ENCODE results near the gene CNGA4.
"Not testable (repeated sequence)": the region's sequence is repeated elsewhere in the genome, so short reads cannot be mapped to it uniquely, and the experiment has no call there.

Gene CNGA4

DNA sequence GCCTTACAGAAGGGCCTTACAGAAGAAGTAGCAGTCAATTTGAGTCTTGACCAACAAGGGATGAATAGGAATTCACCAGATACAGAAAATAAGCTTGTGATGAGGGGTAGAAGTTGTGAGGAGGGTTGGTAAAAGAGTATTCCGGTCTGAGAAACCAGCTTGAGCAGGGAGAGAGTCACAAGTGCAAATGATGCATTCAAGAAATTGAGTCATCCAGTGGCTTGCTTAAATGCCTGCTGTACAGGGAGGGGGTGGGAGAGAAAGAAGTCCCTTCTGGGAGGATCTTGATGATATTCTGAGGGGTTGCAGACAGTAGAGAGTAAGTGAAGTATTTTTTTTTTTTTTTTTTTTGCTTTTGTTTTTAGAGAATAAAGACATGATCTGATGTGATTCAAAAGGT, 29.9 kb downstream of the CNGA4 start:
- no peak overlapping the region for H3K4me3 ChIP-seq (ENCODE audit: low read depth, low read length)
- no peaks in the 10 kb centered on the region for H3K36me3 ChIP-seq
- no peaks in the 10 kb centered on the region for H3K9me3 ChIP-seq (ENCODE audit: severe bottlenecking)
- peak overlapping the region; percentile 38; the same call in 1 of the 2 replicates for H3K27ac ChIP-seq
- TF ChIP-seq, protein P1, sequence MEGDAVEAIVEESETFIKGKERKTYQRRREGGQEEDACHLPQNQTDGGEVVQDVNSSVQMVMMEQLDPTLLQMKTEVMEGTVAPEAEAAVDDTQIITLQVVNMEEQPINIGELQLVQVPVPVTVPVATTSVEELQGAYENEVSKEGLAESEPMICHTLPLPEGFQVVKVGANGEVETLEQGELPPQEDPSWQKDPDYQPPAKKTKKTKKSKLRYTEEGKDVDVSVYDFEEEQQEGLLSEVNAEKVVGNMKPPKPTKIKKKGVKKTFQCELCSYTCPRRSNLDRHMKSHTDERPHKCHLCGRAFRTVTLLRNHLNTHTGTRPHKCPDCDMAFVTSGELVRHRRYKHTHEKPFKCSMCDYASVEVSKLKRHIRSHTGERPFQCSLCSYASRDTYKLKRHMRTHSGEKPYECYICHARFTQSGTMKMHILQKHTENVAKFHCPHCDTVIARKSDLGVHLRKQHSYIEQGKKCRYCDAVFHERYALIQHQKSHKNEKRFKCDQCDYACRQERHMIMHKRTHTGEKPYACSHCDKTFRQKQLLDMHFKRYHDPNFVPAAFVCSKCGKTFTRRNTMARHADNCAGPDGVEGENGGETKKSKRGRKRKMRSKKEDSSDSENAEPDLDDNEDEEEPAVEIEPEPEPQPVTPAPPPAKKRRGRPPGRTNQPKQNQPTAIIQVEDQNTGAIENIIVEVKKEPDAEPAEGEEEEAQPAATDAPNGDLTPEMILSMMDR (IDR thresholded peaks at IDR 0.05; ENCODE audit: low read depth, low read length), result no peak
- no peaks in the 10 kb centered on the region for H3K27me3 ChIP-seq (ENCODE audit: insufficient read depth, low read depth, severe bottlenecking)
- DNase-seq, result no peak

GRCh38 chr11:6269994-6270393, 31.1 kb downstream of the CNGA4 start:
- H3K9me3 ChIP-seq (ENCODE audit: severe bottlenecking), result no peaks in the 10 kb centered on the region
- no peaks in the 10 kb centered on the region for H3K27me3 ChIP-seq (ENCODE audit: insufficient read depth, low read depth, severe bottlenecking)
- H3K4me3 ChIP-seq (ENCODE audit: low read depth, low read length), result no peak overlapping the region
- no peak for DNase-seq
- TF ChIP-seq, protein P1 (IDR thresholded peaks at IDR 0.05; ENCODE audit: low read depth, low read length), result peak; percentile 21; the same call in 1 of the 2 replicates
- no peaks in the 10 kb centered on the region for H3K36me3 ChIP-seq
- no peak overlapping the region for H3K27ac ChIP-seq

- DNase-seq, result no peak
- H3K36me3 ChIP-seq, result no peaks in the 10 kb centered on the region
- no peaks in the 10 kb centered on the region for H3K27me3 ChIP-seq (ENCODE audit: insufficient read depth, low read depth, severe bottlenecking)
- no peak overlapping the region for H3K4me3 ChIP-seq (ENCODE audit: low read depth, low read length)
- TF ChIP-seq, protein P1 (IDR thresholded peaks at IDR 0.05; ENCODE audit: low read depth, low read length), result no peak
- H3K27ac ChIP-seq, result no peak overlapping the region
- H3K9me3 ChIP-seq (ENCODE audit: severe bottlenecking), result no peaks in the 10 kb centered on the region
Measured at GRCh38 chr11:6270584-6271246, 31.8 kb downstream of the CNGA4 start.

DNA sequence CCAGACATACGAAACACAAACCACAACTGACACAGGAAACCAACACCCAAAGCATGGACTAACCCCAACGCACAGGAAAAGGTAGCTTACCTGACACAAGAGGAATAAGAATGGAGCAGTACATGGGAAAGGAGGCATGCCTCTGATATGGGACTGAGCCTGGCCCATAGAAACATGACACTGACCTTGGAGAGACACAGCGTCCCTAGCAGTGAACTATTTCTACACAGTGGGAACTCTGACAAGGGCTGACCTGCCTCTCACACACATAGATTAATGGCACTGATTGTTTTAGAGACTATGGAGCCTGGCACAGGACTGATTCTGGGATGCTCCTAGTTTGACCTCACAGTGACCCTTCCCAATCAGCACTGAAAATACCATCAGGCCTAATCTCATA, 32.7 kb downstream of the CNGA4 start:
- no peak overlapping the region for H3K27ac ChIP-seq
- no peaks in the 10 kb centered on the region for H3K9me3 ChIP-seq (ENCODE audit: severe bottlenecking)
- no peaks in the 10 kb centered on the region for H3K27me3 ChIP-seq (ENCODE audit: insufficient read depth, low read depth, severe bottlenecking)
- H3K4me3 ChIP-seq (ENCODE audit: low read depth, low read length), result no peak overlapping the region
- no peaks in the 10 kb centered on the region for H3K36me3 ChIP-seq
- DNase-seq, result no peak
- TF ChIP-seq, protein P1 (IDR thresholded peaks at IDR 0.05; ENCODE audit: low read depth, low read length), result no peak

DNA sequence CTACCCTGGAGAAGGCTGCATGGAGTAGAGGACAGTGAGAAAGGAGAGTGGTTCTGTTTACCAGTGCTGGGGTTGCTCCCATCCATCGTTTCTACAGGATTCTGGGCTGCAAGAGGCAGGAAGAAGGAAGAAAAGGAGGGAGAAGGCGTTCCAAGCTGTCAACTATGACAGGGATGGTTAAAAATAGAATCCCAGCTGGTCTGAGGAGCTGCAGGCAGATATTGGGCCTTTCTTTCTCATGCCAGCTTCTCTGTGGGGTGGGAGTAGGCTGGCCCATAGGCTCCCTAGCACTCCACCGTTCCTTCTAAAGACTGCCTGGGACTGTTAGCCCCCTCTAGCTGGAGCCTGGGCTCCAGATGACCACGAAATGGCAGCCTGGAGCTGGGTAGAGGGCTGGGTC, 34.3 kb downstream of the CNGA4 start:
- Histone ChIP-seq H3K36me3 (no peaks in the 10 kb centered on the region), H3K9me3 (ENCODE audit: severe bottlenecking) (no peaks in the 10 kb centered on the region), H3K27me3 (ENCODE audit: insufficient read depth, low read depth, severe bottlenecking) (no peaks in the 10 kb centered on the region), H3K27ac (no peak overlapping the region), H3K4me3 (ENCODE audit: low read depth, low read length) (no peak overlapping the region)
- TF ChIP-seq, protein P1 (IDR thresholded peaks at IDR 0.05; ENCODE audit: low read depth, low read length), result no peak
- DNase-seq, result no peak

- H3K27ac ChIP-seq; H3K4me3 ChIP-seq (ENCODE audit: low read depth, low read length); H3K27me3 ChIP-seq (ENCODE audit: insufficient read depth, low read depth, severe bottlenecking); DNase-seq; H3K9me3 ChIP-seq (ENCODE audit: severe bottlenecking); H3K36me3 ChIP-seq: not testable (repeated sequence)
Measured at GRCh38 chr11:6280809-6281208, 41.9 kb downstream of the CNGA4 start.

All from WERI-Rb-1 (cell line).